ENCODE measurements around the gene CLK1. TPM values are rescaled to one million over a fixed set of nuclear protein-coding genes. Genes with fewer than 3 reads are reported as not detected.

The CLK1 gene
- total and polyA plus RNA-seq, 2 of the 8 experiments (the other 6 are each of a cell fraction or from before 2014, with no cell fraction given), result 22.3 to 35.2 TPM

- ChIA-PET POLR2A (ENCODE audit: partially characterized antibody) (interaction anchor here (0.9 to 1.8 kb wide), 2 partner anchors 8 to 11 kb away, joined by 3 read pairs; no protein-coding TSS in a partner anchor), CTCF (ENCODE audit: partially characterized antibody) (interaction anchor here (0.9 to 2.3 kb wide), 3 partner anchors 10 to 17 kb away, joined by 3 to 6 read pairs (median 3); no protein-coding TSS in a partner anchor)
- Histone ChIP-seq H2BK120ac (replicated peaks; ENCODE audit: low read depth, low read length) (no peak overlapping the region), H3K36me3 (ENCODE audit: control insufficient read depth in 2 of 4, insufficient read depth in 4 of 4, low read length in 3 of 4) (peaks cover 6 to 67% (median 38%) of the 10 kb centered on the region in 4 experiments; a peak in 7 of 8 replicates), H3K27me3 (replicated peaks in 1 of 4; ENCODE audit: control insufficient read depth in 3 of 4, extremely low read depth in 1 of 4, insufficient read depth in 3 of 4, low read length in 3 of 4) (no peaks in the 10 kb centered on the region), H2AFZ (ENCODE audit: low read length) (no peak overlapping the region), H3K9ac (replicated peaks in 1 of 4; ENCODE audit: extremely low read depth in 1 of 4, low read depth in 3 of 4, low read length in 3 of 4) (no peak overlapping the region), H3K27ac (ENCODE audit: low read depth, low read length) (no peak overlapping the region), H3K79me1 (ENCODE audit: low read depth, low read length) (no peaks in the 10 kb centered on the region), H3K14ac (ENCODE audit: insufficient read length) (no peak overlapping the region), H3K18ac (ENCODE audit: extremely low read depth, low read length) (no peak overlapping the region), H3K23ac (ENCODE audit: insufficient read length) (no peak overlapping the region), H2AK5ac (ENCODE audit: low read depth, low read length) (no peak overlapping the region), H4K8ac (ENCODE audit: extremely low read depth, insufficient read depth, low read length) (no peak overlapping the region), H3K79me2 (ENCODE audit: control insufficient read depth in 1 of 2, insufficient read depth in 2 of 2, low read length in 2 of 2) (no peaks in the 10 kb centered on the region), H3K4me1 (replicated peaks in 1 of 4; ENCODE audit: control insufficient read depth in 3 of 4, insufficient read depth in 4 of 4, low read length in 3 of 4) (no peaks in the 10 kb centered on the region), H2BK20ac (ENCODE audit: low read length) (no peak overlapping the region), H2BK15ac (ENCODE audit: low read length) (no peak overlapping the region), H3K4ac (replicated peaks; ENCODE audit: insufficient read length, low read depth, low read length) (no peak overlapping the region), H3K56ac (replicated peaks; ENCODE audit: insufficient read length, low read depth, low read length) (no peak overlapping the region), H4K91ac (replicated peaks; ENCODE audit: insufficient read length, low read length) (no peak overlapping the region), H3K9me3 (ENCODE audit: insufficient read depth in 2 of 2, low read depth in 1 of 2, low read length in 1 of 2) (no peaks in the 10 kb centered on the region), H2BK12ac (ENCODE audit: low read depth, low read length) (no peak overlapping the region), H3K4me3 (ENCODE audit: extremely low read depth in 1 of 4, insufficient read depth in 2 of 4, low read depth in 3 of 4, low read length in 4 of 4) (no peak overlapping the region), H4K5ac (ENCODE audit: insufficient read length, low read depth, low read length) (no peak overlapping the region), H3K4me2 (ENCODE audit: insufficient read depth in 1 of 2, low read depth in 2 of 2, low read length in 2 of 2) (no peak overlapping the region), H4K20me1 (replicated peaks in 1 of 2; ENCODE audit: control insufficient read depth in 1 of 2, insufficient read depth in 2 of 2, low read length in 2 of 2) (no peaks in the 10 kb centered on the region), H2BK5ac (ENCODE audit: low read depth, low read length) (no peak overlapping the region), H3K23me2 (ENCODE audit: low read depth, low read length) (no peaks in the 10 kb centered on the region)
- no peak for DNase-seq (ENCODE audit: low read depth in 1 of 2, low spot score in 2 of 2)
- no peak for FAIRE-seq
- TF ChIP-seq EZH2 (IDR thresholded peaks at IDR 0.05; ENCODE audit: low read depth, low read length, severe bottlenecking), result no peak
- TF ChIP-seq MAX (IDR thresholded peaks at IDR 0.05), result no peak
- TF ChIP-seq ZNF274 (IDR thresholded peaks at IDR 0.05; ENCODE audit: borderline replicate concordance, extremely low read depth, low read length), result no peak
- TF ChIP-seq ATF2 (IDR thresholded peaks at IDR 0.05; ENCODE audit: low read length), result no peak
- TF ChIP-seq KDM1A (IDR thresholded peaks at IDR 0.05; ENCODE audit: borderline replicate concordance, low read length), result no peak
- no peak for TF ChIP-seq SP2 (IDR thresholded peaks at IDR 0.05; ENCODE audit: low read length)
- TF ChIP-seq CREB1 (IDR thresholded peaks at IDR 0.05), result no peak
- no peak for TF ChIP-seq BACH1 (IDR thresholded peaks at IDR 0.05; ENCODE audit: low read length)
- no peak for TF ChIP-seq TEAD4 (IDR thresholded peaks at IDR 0.05; ENCODE audit: low read depth, low read length)
- TF ChIP-seq SRF (IDR thresholded peaks at IDR 0.05; ENCODE audit: low read depth, low read length), result no peak
- no peak for TF ChIP-seq JUN (IDR thresholded peaks at IDR 0.05; ENCODE audit: low read depth, low read length)
- no peak for TF ChIP-seq RAD21 (IDR thresholded peaks at IDR 0.05 in 1 of 2, conservative IDR thresholded peaks at IDR 0.05 in 1 of 2; ENCODE audit: low read depth in 2 of 2, low read length in 2 of 2)
- TF ChIP-seq HDAC6 (IDR thresholded peaks at IDR 0.05; ENCODE audit: low read depth, low read length), result no peak
- TF ChIP-seq KDM5A (IDR thresholded peaks at IDR 0.05; ENCODE audit: low read length), result no peak
Observed at GRCh38 chr2:200913654-200914053, 49.2 kb upstream of the CLK1 start.

Data from H1 (cell line).